ENCODE data around the gene SIGLEC11. TPM values are rescaled to one million over a fixed set of nuclear protein-coding genes. Genes with fewer than 3 reads are reported as not detected.

The SIGLEC11 gene
- total and polyA plus RNA-seq, 2 of the 13 experiments (the other 11 are each of a cell fraction or from before 2014, with no cell fraction given), result not detected

GRCh38 chr19:49983645-49984229 lies 22.8 kb upstream of the SIGLEC11 start:
- Histone ChIP-seq H3K9ac (ENCODE audit: insufficient read depth, low read depth, low read length) (no peak overlapping the region), H3K27ac (ENCODE audit: extremely low read length, insufficient read depth, low read length) (no peak overlapping the region), H3K9me3 (ENCODE audit: low read length) (no peaks in the 10 kb centered on the region), H3K4me3 (replicated peaks in 1 of 3; ENCODE audit: insufficient read depth in 1 of 3, low read depth in 2 of 3, low read length in 3 of 3) (no peak overlapping the region), H3K4me1 (ENCODE audit: insufficient read depth, low read length) (no peaks in the 10 kb centered on the region), H3K4me2 (ENCODE audit: low read depth, low read length) (no peak overlapping the region), H3K79me2 (ENCODE audit: insufficient read depth, low read length) (no peaks in the 10 kb centered on the region), H2AFZ (ENCODE audit: low read length) (no peak overlapping the region), H4K20me1 (ENCODE audit: insufficient read depth, low read length) (peaks cover 20% of the 10 kb centered on the region; the same call in 1 of the 2 replicates), H3K27me3 (ENCODE audit: control insufficient read depth in 1 of 2, insufficient read depth in 2 of 2, low read length in 2 of 2) (no peaks in the 10 kb centered on the region), H3K36me3 (replicated peaks in 1 of 2; ENCODE audit: control insufficient read depth in 1 of 2, insufficient read depth in 2 of 2, low read length in 2 of 2) (peaks cover 1 to 3% of the 10 kb centered on the region in 2 experiments; a peak in 1 of 5 replicates)
- 33% methylated on average over 8 of the region's 10 CpGs for WGBS (ENCODE audit: low lambda C conversion rate)
- in situ Hi-C loops (cut with HindIII; ENCODE audit: extremely low pct_ligation_motif_present, low pct_unique_long_range_greater_than_20kb), result no loop called here
- FAIRE-seq, result peak; percentile 78
- ATAC-seq, result peak; percentile 83
- intact Hi-C loops (cut with micrococcal nuclease; ENCODE audit: unreplicated experiment), result loop anchor here (1.0 kb wide), 1 partner anchor 46 kb away; no protein-coding TSS in a partner anchor
- BruUV-seq (replicated peaks), result no TSS peak
- CTCF ChIA-PET (ENCODE audit: low intra/inter-chr PET ratio, low total read pairs), result interaction anchor here (1.0 to 3.4 kb wide), 2 partner anchors 46 to 70 kb away, joined by 4 to 91 read pairs; no protein-coding TSS in a partner anchor
- POLR2A ChIA-PET, result interaction anchor here (1.2 kb wide), 1 partner anchor 44 kb away, joined by 4 read pairs; no protein-coding TSS in a partner anchor
- peak; percentile 58 for DNase-seq (ENCODE audit: low spot score)
- peak; percentile 71 for TF ChIP-seq RBM22 (optimal IDR thresholded peaks at IDR 0.05; ENCODE audit: low read length)
- no peak for TF ChIP-seq ZNF564 (CRISPR knock-in tag; IDR thresholded peaks at IDR 0.05)
- TF ChIP-seq FOSL2 (CRISPR knock-in tag; IDR thresholded peaks at IDR 0.05), result 0 out of 2 replicates have a peak, but pooled peaks have one; percentile 13
- TF ChIP-seq MIER2 (CRISPR knock-in tag; IDR thresholded peaks at IDR 0.05), result peak; percentile 78; the same call in 1 of the 2 replicates
- peak; percentile 91 for TF ChIP-seq RAD21 (CRISPR knock-in tag; IDR thresholded peaks at IDR 0.05)
- no peak for TF ChIP-seq ZMAT5 (CRISPR knock-in tag; IDR thresholded peaks at IDR 0.05; ENCODE audit: borderline replicate concordance, low read depth)
- TF ChIP-seq POLR2G (IDR thresholded peaks at IDR 0.05; ENCODE audit: low read depth, low read length), result 0 out of 2 replicates have a peak, but pooled peaks have one; percentile 31
- TF ChIP-seq ZBTB33 (CRISPR knock-in tag; IDR thresholded peaks at IDR 0.05), result peak; percentile 49; the same call in 1 of the 2 replicates
- TF ChIP-seq SOX6 (IDR thresholded peaks at IDR 0.05), result no peak
- 0 out of 2 replicates have a peak, but pooled peaks have one; percentile 12 for TF ChIP-seq SOX6 (CRISPR knock-in tag; IDR thresholded peaks at IDR 0.05)
- peak; percentile 57 for TF ChIP-seq XRCC5 (optimal IDR thresholded peaks at IDR 0.05; ENCODE audit: low read length)
- no peak for TF ChIP-seq ZC3H4 (CRISPR knock-in tag; IDR thresholded peaks at IDR 0.05; ENCODE audit: borderline replicate concordance)
- TF ChIP-seq FOXA1 (IDR thresholded peaks at IDR 0.05), result no peak
- TF ChIP-seq FOXA1 (CRISPR knock-in tag; IDR thresholded peaks at IDR 0.05), result peak; percentile 29; the same call in 1 of the 2 replicates
- no peak for TF ChIP-seq TEAD3 (CRISPR knock-in tag; optimal IDR thresholded peaks at IDR 0.05; ENCODE audit: borderline replicate concordance)
- TF ChIP-seq MIXL1 (CRISPR knock-in tag; IDR thresholded peaks at IDR 0.05), result 0 out of 2 replicates have a peak, but pooled peaks have one; percentile 48
- 0 out of 2 replicates have a peak, but pooled peaks have one; percentile 8 for TF ChIP-seq PPARG (CRISPR knock-in tag; conservative IDR thresholded peaks at IDR 0.05)
- TF ChIP-seq STAG1 (CRISPR knock-in tag; IDR thresholded peaks at IDR 0.05), result peak; percentile 96
- TF ChIP-seq NR2F1 (CRISPR knock-in tag; IDR thresholded peaks at IDR 0.05), result no peak
- TF ChIP-seq SMC3 (IDR thresholded peaks at IDR 0.05; ENCODE audit: low read length), result peak; percentile 91
- no peak for TF ChIP-seq ZNF333 (CRISPR knock-in tag; IDR thresholded peaks at IDR 0.05; ENCODE audit: borderline replicate concordance)
- TF ChIP-seq FOXA3 (CRISPR knock-in tag; IDR thresholded peaks at IDR 0.05), result 0 out of 2 replicates have a peak, but pooled peaks have one; percentile 15
- peak; percentile 29; the same call in 1 of the 2 replicates for TF ChIP-seq SAP130 (CRISPR knock-in tag; IDR thresholded peaks at IDR 0.05; ENCODE audit: low read depth)
- TF ChIP-seq ZNF30 (CRISPR knock-in tag; IDR thresholded peaks at IDR 0.05), result no peak
